ENCODE data around the gene ZNF597.

The ZNF597 gene, protein sequence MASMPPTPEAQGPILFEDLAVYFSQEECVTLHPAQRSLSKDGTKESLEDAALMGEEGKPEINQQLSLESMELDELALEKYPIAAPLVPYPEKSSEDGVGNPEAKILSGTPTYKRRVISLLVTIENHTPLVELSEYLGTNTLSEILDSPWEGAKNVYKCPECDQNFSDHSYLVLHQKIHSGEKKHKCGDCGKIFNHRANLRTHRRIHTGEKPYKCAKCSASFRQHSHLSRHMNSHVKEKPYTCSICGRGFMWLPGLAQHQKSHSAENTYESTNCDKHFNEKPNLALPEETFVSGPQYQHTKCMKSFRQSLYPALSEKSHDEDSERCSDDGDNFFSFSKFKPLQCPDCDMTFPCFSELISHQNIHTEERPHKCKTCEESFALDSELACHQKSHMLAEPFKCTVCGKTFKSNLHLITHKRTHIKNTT

DNA sequence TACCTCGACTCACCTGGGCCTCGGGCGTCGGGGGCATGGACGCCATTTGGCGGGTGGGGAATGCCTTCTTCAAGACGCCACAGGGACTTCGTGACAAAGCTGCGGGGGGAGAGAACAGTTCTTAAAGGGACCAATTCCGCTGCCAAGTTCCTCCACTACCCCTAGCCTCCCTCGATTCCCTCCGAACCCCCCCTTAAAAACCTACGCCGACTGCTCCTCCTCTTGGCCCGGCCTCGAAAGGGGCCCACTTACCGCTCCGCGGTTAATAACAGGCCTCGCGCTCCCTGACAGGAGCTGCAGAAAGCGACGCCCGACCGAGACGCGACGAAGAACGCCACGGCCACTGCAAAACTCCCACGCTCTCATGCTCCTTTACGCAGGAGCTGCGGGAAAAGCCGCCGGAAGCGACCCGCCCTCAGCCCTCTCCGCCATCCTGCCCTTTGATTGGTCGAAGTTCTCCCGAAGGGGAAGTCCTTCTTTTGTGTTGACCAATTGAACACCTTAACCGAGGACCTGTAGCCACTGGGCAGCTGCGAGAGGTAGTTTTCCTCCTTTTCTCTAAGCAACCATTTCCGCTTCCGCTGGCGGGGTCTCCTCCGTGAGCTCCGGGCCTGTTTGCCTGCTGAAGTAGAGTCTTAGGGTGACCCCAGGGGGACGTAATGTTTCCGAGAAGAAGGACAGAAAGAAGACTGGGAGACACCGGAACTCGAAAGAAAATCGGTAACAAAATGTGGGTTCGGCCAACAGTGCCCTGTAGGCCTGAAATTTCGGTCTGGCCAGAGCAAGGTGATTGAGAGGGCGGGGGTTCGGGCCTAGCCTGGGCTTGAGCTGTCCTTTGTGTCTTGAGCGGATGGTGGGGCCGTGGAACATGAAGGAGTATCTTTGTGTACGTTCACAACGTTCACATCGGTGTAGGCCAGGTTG lies at the start of gene ZNF597, which contains the start of gene NAA60:
Gene ZNF597 (minus strand): TSS at position 397 of the 924 bp plus-strand sequence. CDS start 351 bp downstream, at position 46.
Gene NAA60 (plus strand): TSS at position 573 of the 924 bp plus-strand sequence. CDS start 32,548 bp downstream, outside the sequence.
- peak; percentile 80 for DNase-seq

DNA sequence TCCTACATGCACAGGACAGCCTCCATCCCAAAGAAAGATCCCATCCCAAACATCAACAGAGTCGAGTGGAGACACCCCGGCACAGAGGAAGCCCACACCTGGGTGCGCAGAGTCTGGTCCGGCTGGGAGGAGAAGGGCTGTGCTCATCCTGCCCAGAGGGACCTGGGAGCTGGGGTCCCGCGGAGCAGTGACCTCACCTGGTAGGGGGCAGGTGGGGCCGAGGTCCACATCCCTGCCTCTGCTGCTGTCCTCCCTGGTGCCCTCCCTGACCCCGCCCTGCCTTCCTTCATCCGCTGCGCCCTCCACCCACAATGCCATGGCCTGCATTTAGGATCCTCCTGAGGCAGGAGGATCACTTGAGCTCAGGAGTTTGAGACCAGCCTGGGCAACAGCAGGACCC lies 49.1 kb upstream of the ZNF597 start:
- DNase-seq, result no peak

DNA sequence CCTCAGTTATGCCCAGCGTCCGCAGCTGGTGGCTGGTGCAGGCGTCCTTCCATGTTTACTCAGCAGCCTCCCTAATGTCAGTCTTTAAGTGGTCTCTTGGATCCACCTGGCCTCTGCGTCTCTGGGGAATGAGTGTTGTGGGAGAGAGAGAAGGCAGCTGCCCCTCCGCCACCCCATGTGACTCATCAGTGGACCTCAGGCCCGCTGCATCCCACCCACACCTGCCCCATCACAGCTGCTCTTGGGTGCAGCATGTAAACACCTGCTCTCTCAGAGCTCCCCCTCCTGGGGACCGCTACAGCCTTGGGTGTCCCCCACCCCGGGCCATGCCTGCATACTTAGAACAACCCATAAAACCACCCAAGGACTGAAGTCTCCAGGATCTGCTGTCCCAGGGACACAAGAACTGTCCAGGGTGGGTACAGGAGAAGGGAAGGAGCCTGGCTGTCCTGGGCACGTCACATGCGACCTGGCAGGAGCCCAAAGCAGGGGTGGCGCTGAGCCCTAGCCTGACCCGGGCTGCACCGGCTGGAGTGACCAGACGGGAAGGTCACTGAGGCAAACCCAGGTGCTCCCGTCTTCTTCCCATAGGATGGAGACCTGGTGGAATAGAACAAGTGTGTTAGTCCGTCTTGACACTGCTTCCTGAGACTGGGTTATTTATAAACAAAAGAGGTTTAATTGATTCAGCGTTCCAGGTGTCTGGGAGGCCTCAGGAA lies 47.8 kb upstream of the ZNF597 start:
- no peak for DNase-seq

DNA sequence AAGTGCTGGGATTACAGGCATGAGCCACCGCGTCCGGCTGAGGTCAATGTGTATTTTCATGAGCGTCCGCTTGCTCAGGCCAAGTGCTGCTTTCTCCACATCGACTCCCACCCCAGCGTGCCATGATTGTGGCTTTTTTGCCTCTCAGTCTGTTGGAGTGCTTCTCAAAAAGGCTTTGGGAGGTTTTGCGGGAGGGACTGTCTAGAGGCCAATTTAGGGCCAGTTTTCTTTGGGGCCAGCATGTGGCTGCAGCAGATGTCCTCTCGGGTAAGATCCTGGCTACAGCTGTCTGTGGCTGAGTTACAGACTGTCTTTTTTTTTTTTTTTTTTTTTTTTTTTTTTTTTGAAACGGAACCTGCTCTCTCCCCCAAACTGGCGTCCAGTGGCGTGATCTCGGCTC lies 45.5 kb upstream of the ZNF597 start:
- no peak for DNase-seq

DNA sequence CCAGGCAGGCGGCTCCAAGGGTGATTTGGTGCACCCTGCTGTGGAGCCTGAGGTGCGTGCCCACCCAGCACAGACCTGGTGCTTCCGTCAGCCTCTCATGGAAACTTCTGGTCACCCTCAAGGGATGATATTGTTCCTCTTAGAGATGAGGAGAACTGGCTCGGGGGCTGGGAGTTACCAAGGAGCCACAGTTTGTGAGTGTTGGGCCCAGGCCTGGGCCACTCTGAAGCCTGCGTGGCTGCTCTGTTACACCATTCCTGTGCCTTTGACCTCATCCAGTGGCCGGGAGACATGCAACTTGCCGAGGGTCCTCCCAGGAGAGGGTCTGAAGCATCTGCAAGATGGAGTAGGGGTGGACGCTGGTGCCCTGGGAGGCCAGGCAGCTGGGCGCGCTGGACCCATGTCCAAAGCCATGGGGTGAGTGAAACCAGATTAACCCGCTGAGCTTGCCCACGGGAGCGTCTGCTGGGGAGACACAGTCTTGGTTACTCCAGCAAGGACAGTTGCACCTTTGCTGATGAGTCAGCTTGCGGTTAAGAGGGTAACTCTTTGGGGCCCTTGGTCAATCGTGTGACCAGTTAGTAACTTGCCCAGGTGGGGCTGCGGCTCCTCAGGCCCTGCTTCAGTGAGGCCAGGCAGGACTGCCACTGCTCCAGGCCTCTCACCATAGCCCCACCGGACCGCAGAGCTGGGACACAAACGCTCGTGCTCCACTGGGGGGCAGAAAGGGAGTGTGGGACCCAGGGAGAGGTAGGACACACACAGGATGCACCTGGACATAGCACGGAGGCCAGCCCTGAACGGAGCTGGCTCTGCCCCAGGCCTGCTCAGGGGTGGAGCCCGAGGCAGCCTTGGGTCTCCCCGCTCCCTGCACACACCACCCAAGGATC lies 44.5 kb upstream of the ZNF597 start:
- DNase-seq, result no peak

DNA sequence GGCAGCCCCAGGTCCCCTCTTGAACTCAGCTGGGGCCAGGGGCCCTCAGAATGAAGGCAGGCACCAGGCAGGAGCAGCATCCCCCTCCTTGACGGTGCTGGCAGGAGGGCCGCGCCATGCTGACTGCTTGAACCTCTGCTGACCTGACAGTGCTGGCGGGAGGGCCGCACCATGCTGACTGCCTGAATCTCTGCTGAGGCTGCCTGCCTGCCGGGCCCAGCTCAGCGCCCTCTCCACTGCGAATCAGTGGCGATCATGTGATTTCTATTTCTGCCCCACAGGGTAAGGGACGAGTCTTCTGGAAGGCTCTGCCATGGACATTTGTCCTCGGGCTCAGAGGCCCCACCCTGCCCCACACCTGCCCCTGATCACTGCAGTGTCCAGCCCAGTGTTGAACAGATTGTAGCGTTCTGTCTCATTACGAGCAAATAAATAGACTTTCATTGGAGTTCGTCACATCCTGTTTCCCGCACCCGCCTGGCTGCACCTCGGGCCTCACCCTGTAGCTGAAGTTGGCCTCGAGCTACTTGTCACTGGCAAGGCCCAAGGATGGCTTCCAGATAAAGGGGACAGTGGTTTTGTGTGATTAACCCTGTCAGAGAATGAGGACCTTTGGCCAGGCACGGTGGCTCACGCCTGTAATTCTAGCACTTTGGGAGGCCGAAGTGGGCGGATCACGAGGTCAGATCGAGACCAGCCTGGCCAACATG lies 43.4 kb upstream of the ZNF597 start:
- no peak for DNase-seq

DNA sequence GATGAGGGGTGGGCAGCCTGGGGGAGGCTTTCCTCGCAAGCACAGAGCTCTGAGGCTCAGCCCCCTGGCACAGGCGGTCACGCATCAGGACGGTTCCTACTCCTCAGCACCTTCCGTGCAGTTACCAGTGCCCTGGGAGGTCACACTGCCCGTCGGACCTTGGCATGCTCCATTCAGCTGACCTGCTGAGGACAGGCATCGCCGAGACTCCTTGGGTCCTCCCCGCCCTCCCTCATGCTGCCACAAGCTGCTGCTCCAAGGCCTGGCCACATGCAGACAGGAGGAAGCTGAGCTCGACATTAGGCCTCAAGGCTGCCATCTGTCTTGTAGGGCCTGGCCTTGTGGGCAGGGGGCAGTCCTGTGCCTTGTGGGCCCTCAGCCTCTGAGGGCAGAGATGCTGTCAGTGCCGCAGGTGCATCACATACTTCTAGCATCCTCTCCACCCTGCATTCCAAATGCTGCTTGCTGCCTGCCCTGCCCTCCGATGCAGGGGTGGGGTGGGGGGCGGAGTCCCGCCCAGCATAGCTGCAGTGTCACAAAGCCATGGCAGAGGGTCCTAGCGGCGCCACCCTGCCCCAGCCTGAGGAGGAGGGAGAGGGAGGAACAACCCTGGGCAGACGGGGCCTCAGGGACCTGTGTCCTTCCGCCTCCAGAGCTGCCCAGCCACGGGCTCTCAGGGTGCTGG lies 42.7 kb upstream of the ZNF597 start:
- DNase-seq, result no peak

DNA sequence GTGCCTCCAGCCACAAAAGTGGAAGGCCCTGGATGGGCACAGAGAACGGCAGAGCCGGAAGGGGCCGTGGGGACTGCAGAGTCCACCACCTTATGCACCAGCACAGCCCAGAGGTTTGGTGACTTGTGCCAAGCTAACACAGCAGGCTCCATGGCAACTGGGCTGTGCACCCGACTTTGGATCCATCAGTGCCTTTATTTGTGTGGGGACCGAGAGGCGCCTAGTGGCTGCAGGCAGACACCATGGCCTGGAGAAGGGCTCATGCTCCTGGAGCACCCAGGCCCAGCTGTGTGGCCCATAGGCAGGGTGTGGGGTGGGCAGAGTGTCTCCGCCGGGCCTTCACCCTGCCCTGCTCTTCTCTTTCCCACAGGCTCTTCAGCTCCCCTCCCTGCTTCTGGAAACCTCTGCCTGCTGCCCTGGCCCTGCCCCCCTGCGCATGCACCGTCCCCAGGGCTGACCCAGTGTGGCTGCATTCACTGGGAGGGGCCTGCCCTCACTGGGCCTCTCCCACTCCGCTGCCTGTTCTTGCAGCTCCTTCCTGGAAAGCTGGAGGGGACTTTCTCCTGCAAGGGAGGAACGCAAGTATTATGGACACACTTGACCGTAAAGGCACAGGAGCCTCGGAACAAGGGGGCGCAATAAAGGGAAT lies 41.9 kb upstream of the ZNF597 start:
- no peak for DNase-seq

DNA sequence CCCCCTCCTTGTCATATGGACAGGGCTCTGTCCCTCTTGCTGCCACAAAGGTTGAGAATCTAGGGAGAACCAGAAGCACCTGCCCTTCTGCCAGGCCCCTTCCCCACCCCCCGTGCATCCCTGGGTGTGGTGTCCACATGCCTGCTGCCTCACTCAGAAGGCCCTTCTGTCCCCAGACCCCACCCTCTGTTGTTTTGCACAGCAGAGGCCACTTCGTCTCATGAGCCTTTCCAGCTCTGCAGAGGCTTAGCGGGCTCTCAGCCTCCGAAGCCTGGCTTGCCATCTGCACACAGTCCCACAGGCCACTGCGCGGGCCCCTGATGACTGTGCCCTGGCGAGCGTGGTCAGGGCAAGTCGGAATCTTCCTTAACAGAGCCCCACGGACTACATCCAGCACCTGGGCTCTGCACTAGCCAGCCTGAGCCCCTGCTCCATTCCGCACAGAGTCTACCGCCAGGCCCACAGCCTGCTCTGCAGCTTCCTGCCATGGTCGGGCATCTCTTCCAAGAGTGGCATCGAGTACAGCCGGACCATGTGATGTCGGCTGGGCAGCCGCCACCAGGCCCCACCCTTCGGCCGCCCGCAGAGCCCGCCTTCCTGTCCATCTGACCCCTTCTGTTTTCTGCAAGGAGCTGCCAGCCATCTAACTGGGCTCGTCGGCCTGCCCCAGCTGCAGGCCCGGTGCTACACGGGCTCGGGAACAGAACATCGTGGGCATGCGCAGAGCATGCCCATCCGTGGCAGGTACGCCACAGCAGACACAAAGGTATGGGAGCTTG lies 41.2 kb upstream of the ZNF597 start:
- DNase-seq, result no peak

DNA sequence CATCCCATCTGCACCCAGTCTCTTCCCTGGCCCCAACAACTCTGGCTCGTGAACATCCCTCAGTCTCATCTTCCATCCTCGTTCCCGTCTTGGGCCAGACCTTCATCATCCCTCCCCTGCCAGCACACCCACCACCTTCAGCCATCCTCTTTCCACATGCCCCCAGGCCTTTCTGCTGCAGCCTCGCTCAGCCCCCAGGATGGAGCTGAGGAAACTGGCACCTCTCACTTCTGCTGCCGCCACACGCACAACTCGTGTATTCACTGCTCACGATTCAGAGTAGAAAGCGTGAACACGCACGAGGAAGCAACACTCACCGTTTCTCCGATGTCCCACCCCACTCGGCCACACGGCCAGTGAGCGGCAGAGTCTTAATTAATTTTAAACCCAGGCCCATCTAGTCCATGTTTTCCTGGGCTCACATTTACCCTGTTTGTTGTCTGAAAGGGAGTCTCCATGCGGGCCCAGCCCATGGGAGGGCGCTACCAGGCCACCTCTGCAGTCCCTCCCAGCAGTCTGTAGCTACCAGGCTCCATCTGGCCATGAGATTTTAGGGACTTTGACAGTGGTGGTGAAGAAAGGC lies 39.4 kb upstream of the ZNF597 start:
- DNase-seq, result no peak

DNA sequence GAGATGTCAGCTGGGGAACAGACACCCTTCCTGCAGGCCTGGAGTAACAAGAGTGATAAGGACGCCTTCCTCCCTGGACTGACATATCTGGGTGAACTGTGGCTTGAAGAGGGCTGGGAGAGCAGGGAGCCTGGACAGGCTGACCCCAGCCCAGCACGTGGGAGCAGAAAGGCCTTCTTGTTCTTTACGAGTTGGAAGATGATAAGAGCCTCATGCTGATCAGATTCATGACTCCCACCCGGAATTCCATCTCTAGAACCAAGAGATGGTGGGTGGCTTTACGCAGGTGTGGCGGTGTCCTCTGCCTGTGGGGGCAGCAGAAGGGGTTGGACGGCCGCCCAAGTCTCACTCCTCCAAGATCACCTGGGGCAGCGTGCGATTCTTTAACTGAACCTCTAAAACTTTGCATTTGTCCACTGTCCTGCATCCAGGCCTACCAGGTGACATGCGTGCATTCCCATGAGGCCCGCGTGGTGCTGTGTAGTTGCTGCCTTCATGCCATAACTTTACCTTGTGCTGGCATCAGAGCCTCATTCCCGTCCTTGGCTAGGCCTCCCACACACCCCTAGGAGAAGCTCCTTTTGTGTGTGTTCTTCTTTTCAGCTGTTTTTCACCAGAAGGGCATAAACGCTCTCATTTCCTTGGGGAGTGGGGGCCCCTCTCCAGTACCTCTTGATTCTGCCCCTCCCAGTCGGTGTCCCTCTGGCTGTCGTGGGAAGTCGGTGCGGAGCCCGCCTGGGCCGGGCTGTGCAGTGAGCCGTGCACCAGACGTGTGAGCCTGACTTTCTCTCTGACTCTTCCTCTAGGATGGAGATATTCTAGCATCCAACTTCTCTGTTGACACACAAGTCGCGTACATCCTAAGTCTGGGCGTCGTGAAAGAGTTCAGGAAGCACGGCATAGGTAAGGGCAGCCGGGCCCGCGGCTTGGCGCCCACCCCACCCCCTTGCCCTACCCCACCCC lies 38.7 kb upstream of the ZNF597 start:
- no peak for DNase-seq

DNA sequence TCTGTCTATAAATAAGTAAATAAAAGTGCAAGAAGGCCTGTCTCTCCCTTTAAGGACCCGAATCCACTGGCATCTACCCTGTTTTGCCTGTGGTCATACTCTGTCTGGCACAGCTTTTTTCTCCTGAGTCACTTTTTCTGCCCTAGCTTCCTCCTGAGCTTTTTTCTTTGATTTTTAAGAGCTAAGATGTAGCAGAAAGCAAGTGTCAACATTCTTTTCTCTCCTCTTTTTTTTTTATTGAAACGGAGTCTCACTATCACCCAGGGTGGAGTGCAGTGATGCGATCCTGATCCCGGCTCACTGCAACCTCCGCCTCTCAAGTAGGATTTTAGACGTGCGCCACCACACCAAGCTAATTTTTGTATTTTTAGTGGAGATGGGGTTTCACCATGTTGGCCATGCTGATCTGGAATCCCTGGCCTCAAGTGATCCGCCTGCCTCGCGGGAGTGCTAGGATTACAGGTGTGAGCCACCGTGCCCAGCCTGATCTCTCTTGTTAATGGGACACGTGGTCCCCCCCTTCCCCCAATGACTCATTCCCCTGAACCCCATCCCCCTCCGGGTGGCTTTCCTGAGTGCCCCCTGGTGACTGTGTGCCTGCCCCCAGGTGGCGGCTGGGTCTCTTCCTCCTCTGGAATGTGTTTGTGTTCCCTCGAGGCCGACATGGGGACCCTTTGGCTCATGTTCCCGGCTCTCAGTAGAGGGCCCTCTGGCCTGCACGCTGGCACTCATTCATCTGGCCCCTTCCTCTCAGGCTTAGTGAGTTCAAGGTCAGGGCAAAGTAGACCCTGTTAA lies 37.8 kb upstream of the ZNF597 start:
- DNase-seq, result no peak

DNA sequence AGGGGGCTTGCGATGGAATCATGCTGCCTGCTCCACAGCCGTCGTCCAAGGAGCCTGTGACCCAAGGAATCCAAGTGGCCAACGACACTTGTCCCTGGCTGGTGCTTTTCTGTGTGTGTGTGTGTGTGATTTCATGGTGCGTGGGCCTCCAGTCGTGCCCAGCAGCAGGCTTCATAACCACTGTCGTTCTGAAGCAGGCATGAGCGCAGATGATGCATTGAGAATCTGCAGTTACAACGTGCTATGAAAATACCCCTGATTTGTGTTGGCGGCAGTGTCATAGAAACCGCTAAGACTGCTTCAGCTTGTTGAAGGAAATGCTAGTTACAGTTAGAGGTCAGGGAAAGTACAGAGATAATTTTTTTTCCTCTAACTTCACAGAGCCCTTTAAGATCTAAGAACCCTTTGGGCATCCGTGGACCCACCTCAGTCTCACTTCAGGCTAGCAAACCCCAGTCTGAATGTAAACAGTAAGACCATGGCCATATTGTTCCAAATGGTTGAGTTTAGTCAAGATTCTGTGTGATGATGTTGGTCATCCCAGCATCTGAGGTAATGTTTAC lies 36.4 kb upstream of the ZNF597 start:
- no peak for DNase-seq

DNA sequence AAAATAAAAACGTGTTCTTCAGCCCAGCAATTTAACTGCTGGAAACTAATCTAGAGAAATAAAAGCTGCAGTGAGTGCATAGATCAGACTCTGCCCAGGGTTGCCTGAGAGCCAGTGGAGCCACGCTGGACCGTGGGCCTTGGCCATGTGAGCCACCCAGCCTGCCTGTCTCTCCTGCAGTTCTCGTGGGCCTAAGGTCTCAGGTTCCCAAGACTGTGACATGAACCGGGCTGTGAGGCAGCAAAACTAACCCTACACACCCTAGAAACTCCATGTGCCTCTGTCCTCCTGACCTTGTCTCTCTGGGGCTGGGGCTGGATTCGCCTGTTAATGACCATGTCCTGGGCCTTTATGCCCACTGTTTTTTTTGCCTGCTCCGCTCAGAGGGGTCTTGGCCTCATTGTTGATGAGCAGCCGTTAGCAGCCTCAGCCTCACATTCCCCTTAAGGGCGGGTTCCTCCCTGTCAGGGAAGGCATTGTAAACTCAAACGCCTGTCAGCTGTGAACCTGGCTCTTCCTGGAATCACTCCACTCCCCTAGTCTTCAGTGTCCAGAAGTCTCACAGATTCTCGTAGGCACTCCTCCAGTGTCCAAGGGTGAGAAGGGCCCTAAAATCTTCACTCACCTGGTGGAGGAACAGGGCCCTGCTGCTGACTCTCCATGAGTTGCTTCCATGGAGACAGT lies 35.1 kb upstream of the ZNF597 start:
- DNase-seq, result no peak

DNA sequence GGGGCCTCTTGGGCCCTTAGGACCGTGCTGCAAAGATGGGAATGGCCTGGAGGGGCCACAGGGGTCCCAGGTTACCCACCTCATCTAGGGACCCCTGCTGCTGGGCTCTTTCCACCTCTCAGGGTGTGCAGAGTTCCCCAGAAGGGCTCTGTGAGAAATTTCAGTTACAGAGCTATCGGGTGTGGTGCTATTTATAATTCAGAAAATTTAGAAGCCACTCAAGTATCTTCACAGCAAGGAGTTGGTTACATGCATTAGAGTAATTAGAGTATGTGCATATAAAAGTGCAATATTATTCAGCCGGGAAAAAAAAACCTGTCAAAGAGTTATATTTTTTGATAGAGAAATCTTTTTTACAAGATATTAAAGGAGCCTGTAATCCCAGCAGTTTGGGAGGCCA lies 33.1 kb upstream of the ZNF597 start:
- no peak for DNase-seq

Data from activated CD8-positive, alpha-beta memory T cell treated with anti-CD3 and anti-CD28 coated beads, Interleukin-2, amount 50 U/mL, for 48 hours (primary cell).